ENCODE data around the gene CHCHD10.

DNA sequence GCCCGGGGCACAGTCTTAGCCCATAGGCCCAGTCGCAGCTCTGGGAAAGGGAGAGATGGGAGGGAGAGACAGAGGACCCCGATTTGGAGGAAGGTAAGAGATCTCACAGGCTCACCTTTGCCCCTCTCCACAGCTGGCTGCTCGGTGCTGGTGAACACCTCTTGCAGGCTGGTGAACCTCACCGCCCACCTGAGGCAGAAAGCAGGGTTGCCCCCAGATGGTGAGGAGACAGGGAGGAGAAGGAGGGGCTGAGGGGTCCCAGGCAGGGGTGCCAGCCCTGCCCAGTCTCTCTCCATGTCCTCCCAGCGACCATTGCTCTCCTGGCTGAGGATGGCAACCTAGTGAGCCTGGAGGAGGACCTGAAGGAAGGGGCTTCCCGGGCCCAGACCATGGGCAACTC is 3.8 kb downstream of the CHCHD10 start:
- TF ChIP-seq CTCF (IDR thresholded peaks at IDR 0.05; ENCODE audit: low read depth, low read length, missing input control) (no peak), ZBTB33 (IDR thresholded peaks at IDR 0.05) (no peak), REST (IDR thresholded peaks at IDR 0.05) (no peak), YY1 (IDR thresholded peaks at IDR 0.05) (no peak), JUND (IDR thresholded peaks at IDR 0.05) (no peak), TAF1 (conservative IDR thresholded peaks at IDR 0.05) (no peak), RAD21 (IDR thresholded peaks at IDR 0.05) (no peak)
- TF ChIP-seq, protein P1, sequence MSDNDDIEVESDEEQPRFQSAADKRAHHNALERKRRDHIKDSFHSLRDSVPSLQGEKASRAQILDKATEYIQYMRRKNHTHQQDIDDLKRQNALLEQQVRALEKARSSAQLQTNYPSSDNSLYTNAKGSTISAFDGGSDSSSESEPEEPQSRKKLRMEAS (IDR thresholded peaks at IDR 0.05), result no peak
